ENCODE results near the gene MLXIP. TPM values are rescaled to one million over a fixed set of nuclear protein-coding genes. Genes with fewer than 3 reads are reported as not detected.

Gene MLXIP
- total RNA-seq, 6 donors from 2014 or later = 30.4 to 167 (median 55.0) TPM

- 96 to 99% methylated on average over 15 to 17 of the region's 19 CpGs for WGBS, 2 donors
- no peak for TF ChIP-seq CTCF (IDR thresholded peaks at IDR 0.05)
- no peak for TF ChIP-seq POLR2AphosphoS5 (IDR thresholded peaks at IDR 0.05)
- no peak for TF ChIP-seq EP300 (IDR thresholded peaks at IDR 0.05)
- no peak for TF ChIP-seq POLR2A (IDR thresholded peaks at IDR 0.05)
- H3K9me3 ChIP-seq = no peaks in the 10 kb centered on the region
- H3K36me3 ChIP-seq = peaks cover 9 to 82% (median 65%) of the 10 kb centered on the region in 4 donors
- peak in 1 of 2 donors; percentile 3 for ATAC-seq (ENCODE audit: low FRiP score in 2 of 2)
- no peak overlapping the region for H3K27ac ChIP-seq
- no peaks in the 10 kb centered on the region for H3K4me1 ChIP-seq
- DNase-seq = no peak
- no peak overlapping the region for H3K4me3 ChIP-seq
- no peaks in the 10 kb centered on the region for H3K27me3 ChIP-seq
Observed at GRCh38 chr12:122140467-122141257, 62.1 kb downstream of the MLXIP start.

GRCh38 chr12:122141911-122142725, 63.6 kb downstream of the MLXIP start:
- Histone ChIP-seq H3K4me3 (no peak overlapping the region), H3K9me3 (no peaks in the 10 kb centered on the region), H3K36me3 (peaks cover 9 to 70% (median 57%) of the 10 kb centered on the region in 4 donors), H3K27ac (no peak overlapping the region), H3K4me1 (no peaks in the 10 kb centered on the region), H3K27me3 (no peaks in the 10 kb centered on the region)
- 82 to 87% methylated on average over 18 to 21 of the region's 21 CpGs for WGBS, 2 donors
- DNase-seq = peak in 1 of 2 donors; percentile 68
- ATAC-seq (ENCODE audit: low FRiP score in 2 of 2) = no peak
- no peak for TF ChIP-seq POLR2AphosphoS5 (IDR thresholded peaks at IDR 0.05)
- TF ChIP-seq CTCF (IDR thresholded peaks at IDR 0.05) = no peak
- TF ChIP-seq POLR2A (IDR thresholded peaks at IDR 0.05) = no peak
- no peak for TF ChIP-seq EP300 (IDR thresholded peaks at IDR 0.05)

- peaks cover 9 to 65% (median 52%) of the 10 kb centered on the region in 4 donors for H3K36me3 ChIP-seq
- no peaks in the 10 kb centered on the region for H3K4me1 ChIP-seq
- H3K27me3 ChIP-seq = no peaks in the 10 kb centered on the region
- no peak for DNase-seq
- H3K4me3 ChIP-seq = no peak overlapping the region
- no peaks in the 10 kb centered on the region for H3K9me3 ChIP-seq
- TF ChIP-seq POLR2AphosphoS5 (IDR thresholded peaks at IDR 0.05) = no peak
- no peak for TF ChIP-seq EP300 (IDR thresholded peaks at IDR 0.05)
- TF ChIP-seq CTCF (IDR thresholded peaks at IDR 0.05) = no peak
- TF ChIP-seq POLR2A (IDR thresholded peaks at IDR 0.05) = no peak
- WGBS, 2 donors = 51 to 53% methylated on average over 5 to 6 of the region's 6 CpGs
- peak overlapping the region in 1 of 4 donors; percentile 26 for H3K27ac ChIP-seq
- no peak for ATAC-seq (ENCODE audit: low FRiP score in 2 of 2)
Observed at GRCh38 chr12:122142857-122143256, 64.3 kb downstream of the MLXIP start.

- H3K27ac ChIP-seq = no peak overlapping the region
- H3K9me3 ChIP-seq = no peaks in the 10 kb centered on the region
- DNase-seq = no peak
- no peaks in the 10 kb centered on the region for H3K4me1 ChIP-seq
- peaks cover 5 to 45% (median 34%) of the 10 kb centered on the region in 4 donors for H3K36me3 ChIP-seq
- WGBS, 2 donors = 97 to 99% methylated on average over 12 of the region's 12 CpGs
- no peak for ATAC-seq (ENCODE audit: low FRiP score in 2 of 2)
- H3K27me3 ChIP-seq = no peaks in the 10 kb centered on the region
- TF ChIP-seq POLR2AphosphoS5 (IDR thresholded peaks at IDR 0.05) (no peak), EP300 (IDR thresholded peaks at IDR 0.05) (no peak), POLR2A (IDR thresholded peaks at IDR 0.05) (no peak), CTCF (IDR thresholded peaks at IDR 0.05) (no peak)
- no peak overlapping the region for H3K4me3 ChIP-seq
Observed at GRCh38 chr12:122144885-122145284, 66.3 kb downstream of the MLXIP start.
